Occipital lobe (tissue), 2 donors: ENCODE measurements around the gene RHOJ. TPM values are rescaled to one million over a fixed set of nuclear protein-coding genes. Genes with fewer than 3 reads are reported as not detected.

Source experiments
- DNase-seq: peaks from one replicate; lab custom pipeline; 2025; lab: John Stamatoyannopoulos, UW
- total RNA-seq: library from RNA; depleted of rRNA; stranded (reverse); fragments of >200 nt; gene quantifications from one replicate; pipeline ENCODE4 v1.2.3, GENCODE V29; 2014

RHOJ gene
- total RNA-seq, 1 donor from 2014 or later, result 2.3 TPM

GRCh38 chr14:63205044-63205575 lies 867 bp downstream of the RHOJ start:
- no peak for DNase-seq

- no peak for DNase-seq
Observed at GRCh38 chr14:63205866-63206265, 1.6 kb downstream of the RHOJ start.

GRCh38 chr14:63209160-63209559 lies 4.9 kb downstream of the RHOJ start:
- no peak for DNase-seq

- no peak for DNase-seq
Observed at GRCh38 chr14:63210812-63211211, 6.6 kb downstream of the RHOJ start.

GRCh38 chr14:63212209-63212608 lies 8.0 kb downstream of the RHOJ start:
- DNase-seq, result no peak

GRCh38 chr14:63212776-63213500 lies 8.7 kb downstream of the RHOJ start:
- DNase-seq, result no peak

GRCh38 chr14:63214417-63215196 lies 10.4 kb downstream of the RHOJ start:
- DNase-seq, result no peak

- DNase-seq, result no peak
Observed at GRCh38 chr14:63220526-63220925, 16.3 kb downstream of the RHOJ start.

- DNase-seq, result no peak
Observed at GRCh38 chr14:63223596-63223995, 19.4 kb downstream of the RHOJ start.

- no peak for DNase-seq
Observed at GRCh38 chr14:63224196-63224595, 20.0 kb downstream of the RHOJ start.

- DNase-seq, result no peak
Observed at GRCh38 chr14:63228217-63228616, 24.0 kb downstream of the RHOJ start.

- DNase-seq, result no peak
Observed at GRCh38 chr14:63229330-63230059, 25.3 kb downstream of the RHOJ start.

- no peak for DNase-seq
Observed at GRCh38 chr14:63231766-63232165, 27.5 kb downstream of the RHOJ start.

GRCh38 chr14:63237791-63238190 lies 33.5 kb downstream of the RHOJ start:
- no peak for DNase-seq

GRCh38 chr14:63240221-63240620 lies 36.0 kb downstream of the RHOJ start:
- no peak for DNase-seq

GRCh38 chr14:63241096-63241495 lies 36.9 kb downstream of the RHOJ start:
- DNase-seq, result no peak

- no peak for DNase-seq
Observed at GRCh38 chr14:63243646-63244045, 39.4 kb downstream of the RHOJ start.

GRCh38 chr14:63245893-63246292 lies 41.6 kb downstream of the RHOJ start:
- DNase-seq, result no peak

- no peak for DNase-seq
Observed at GRCh38 chr14:63248211-63248610, 44.0 kb downstream of the RHOJ start.

GRCh38 chr14:63249092-63249491 lies 44.8 kb downstream of the RHOJ start:
- no peak for DNase-seq

GRCh38 chr14:63257299-63257698 lies 53.1 kb downstream of the RHOJ start:
- no peak for DNase-seq

GRCh38 chr14:63262446-63262845 lies 58.2 kb downstream of the RHOJ start:
- DNase-seq, result no peak
